GM10248 (cell line): ENCODE results near the gene MB.

Experiments
- CTCF ChIA-PET: fragments of 300-600 bp; sonication (Branson Sonifier 250); formaldehyde crosslinking; extraction: SDS; loops from one replicate; lab custom pipeline; 2021; ENCODE audit warnings: antibody characterized with exemption; lab: Yijun Ruan, JAX
- POLR2A ChIA-PET: fragments of 350-650 bp; sonication (Branson Sonifier 250); formaldehyde crosslinking; extraction: SDS; loops from one replicate; lab custom pipeline; 2020; ENCODE audit warnings: antibody characterized with exemption; lab: Yijun Ruan, JAX
- DNase-seq: peaks from one replicate; pipeline ENCODE4 v3.0.0; 2012; ENCODE audit errors: extremely low spot score
- TF ChIP-seq, protein P1 (sequence below): IDR thresholded peaks from 2 replicates; pipeline ENCODE4 v1.5.1; 2012; ENCODE audit warnings: mild to moderate bottlenecking, low read depth; ENCODE audit errors: extremely low read depth, missing control alignments, control extremely low read depth

MB gene

DNA sequence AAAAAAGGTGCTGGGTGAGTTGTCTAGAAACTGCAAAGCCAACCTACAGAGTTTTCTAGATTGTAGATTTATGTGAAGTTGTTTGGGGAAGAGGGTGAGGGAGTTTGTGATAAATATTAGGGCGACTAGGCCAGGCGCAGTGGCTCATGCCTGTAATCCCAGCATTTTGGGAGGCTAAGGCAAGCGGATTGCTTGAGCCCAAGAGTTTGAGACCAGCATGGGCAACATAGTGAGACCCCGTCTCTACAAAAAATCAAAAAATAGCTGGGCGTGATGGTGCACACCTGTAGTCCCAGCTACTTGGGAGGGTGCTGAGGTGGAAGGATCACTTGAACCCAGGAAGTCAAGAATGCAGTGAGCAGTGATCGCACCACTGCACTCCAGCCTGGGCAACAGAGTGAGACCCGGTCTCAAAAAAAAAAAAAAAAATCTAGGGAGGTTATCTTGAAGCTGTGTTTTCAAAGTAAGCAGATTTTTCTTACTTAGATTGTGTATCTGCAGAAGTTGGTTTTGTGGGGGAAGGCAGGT lies 32.0 kb upstream of the MB start:
- ChIA-PET CTCF (interaction anchor here (1.6 to 2.7 kb wide), 5 partner anchors 14 to 416 kb away, joined by 6 to 10 read pairs (median 8); no protein-coding TSS in a partner anchor), POLR2A (no interaction called here)
- no peak for DNase-seq
- TF ChIP-seq, protein P1, sequence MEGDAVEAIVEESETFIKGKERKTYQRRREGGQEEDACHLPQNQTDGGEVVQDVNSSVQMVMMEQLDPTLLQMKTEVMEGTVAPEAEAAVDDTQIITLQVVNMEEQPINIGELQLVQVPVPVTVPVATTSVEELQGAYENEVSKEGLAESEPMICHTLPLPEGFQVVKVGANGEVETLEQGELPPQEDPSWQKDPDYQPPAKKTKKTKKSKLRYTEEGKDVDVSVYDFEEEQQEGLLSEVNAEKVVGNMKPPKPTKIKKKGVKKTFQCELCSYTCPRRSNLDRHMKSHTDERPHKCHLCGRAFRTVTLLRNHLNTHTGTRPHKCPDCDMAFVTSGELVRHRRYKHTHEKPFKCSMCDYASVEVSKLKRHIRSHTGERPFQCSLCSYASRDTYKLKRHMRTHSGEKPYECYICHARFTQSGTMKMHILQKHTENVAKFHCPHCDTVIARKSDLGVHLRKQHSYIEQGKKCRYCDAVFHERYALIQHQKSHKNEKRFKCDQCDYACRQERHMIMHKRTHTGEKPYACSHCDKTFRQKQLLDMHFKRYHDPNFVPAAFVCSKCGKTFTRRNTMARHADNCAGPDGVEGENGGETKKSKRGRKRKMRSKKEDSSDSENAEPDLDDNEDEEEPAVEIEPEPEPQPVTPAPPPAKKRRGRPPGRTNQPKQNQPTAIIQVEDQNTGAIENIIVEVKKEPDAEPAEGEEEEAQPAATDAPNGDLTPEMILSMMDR: no peak

DNA sequence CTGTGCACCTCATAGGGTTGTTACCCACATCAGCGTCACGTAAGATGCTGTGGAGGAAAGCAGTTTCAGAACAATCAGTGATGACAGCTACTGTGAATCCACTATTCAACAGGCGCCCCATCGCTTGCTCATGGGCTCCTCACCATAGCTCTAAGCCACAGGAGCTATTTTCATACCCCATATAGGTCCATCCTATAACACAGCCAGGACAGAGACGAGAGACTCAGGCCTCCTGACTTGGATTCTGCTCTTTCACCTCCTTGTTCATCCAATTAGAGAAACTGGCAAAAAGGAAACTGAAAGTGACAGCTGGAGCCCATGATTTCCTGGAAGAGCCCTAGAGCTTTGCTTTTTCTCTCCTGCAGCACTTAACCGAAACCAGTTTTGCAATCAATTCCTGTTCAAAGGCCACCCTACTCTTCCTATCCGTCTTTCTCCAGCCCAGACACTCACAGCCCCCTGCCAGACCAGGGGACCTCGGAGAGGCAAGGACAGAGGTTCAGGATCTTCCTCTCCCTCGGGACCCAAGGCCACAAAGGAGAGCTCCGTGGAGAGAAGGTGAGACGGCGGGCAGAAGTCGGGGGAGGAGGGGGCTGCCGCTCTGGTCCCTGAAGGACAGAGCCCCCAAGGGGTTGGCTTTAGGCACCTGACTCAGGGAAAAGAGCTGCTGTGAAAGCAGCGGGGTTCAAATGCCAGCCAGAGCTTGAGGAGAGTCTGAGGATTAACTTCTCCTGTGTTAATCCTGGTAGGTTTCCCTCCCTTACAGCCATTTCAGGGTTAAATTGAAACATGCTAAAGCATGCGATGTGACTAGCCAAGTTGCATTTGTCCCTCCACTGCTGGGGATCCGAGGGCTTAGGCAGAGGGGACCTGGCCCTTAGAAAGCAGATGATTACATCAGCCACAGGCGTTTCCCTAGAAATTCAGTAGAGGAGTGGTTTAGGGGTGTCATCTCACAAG lies 31.2 kb upstream of the MB start, which contains the start of gene APOL6:
Gene APOL6 (plus strand): TSS at position 381 of the 960 bp plus-strand sequence. CDS start 7,980 bp downstream, outside the sequence.
- DNase-seq: peak; percentile 59
- ChIA-PET POLR2A (interaction anchor here (0.7 kb wide), 1 partner anchor 230 kb away, joined by 5 read pairs; no protein-coding TSS in a partner anchor), CTCF (interaction anchor here (0.8 to 2.7 kb wide), 7 partner anchors 11 to 417 kb away, joined by 3 to 10 read pairs (median 7); no protein-coding TSS in a partner anchor)
- TF ChIP-seq, protein P1: no peak

DNA sequence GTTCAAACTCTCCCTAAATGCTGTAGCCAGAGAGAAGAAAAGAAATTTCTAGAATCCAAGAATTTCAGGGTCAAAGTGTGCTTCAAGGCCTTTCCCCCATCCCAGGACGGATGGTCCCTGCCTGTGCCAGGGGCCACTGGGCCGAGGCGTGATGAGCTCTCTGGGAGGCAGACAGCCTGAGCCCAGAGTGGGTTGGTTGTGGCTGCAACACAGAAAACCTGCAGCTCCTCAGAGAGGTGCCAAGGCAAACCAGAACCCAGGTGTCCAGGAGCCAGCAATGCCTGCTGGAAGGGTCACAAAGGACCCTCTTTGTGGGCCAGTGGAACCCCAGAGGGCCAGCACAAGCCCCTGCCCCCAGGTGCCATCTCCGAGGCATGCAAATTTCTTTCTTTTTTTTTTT lies 28.5 kb upstream of the MB start:
- ChIA-PET POLR2A (no interaction called here), CTCF (interaction anchor here (1.9 kb wide), 1 partner anchor 18 kb away, joined by 4 read pairs; no protein-coding TSS in a partner anchor)
- DNase-seq: no peak
- TF ChIP-seq, protein P1: no peak

DNA sequence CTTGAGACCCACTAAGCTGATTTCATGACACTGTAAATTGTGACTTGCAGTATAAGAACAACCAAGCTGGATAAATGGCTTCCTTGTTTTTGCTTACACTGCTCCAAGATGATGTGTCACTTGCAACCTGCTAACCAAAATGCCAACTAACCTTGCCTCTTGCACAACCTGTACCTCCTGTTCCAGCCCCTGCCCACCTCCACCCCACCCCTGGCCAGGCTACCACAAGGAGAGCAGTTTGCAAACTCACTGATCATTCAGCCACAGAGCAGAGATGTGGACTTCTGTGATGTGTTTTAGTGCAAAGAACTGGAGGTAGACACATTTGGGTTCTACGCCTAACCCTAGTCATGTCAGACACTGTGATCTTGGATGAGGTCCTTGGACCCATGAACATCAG lies 26.9 kb upstream of the MB start:
- DNase-seq: no peak
- CTCF ChIA-PET: interaction anchor here (1.2 to 2.1 kb wide), 2 partner anchors 9 to 13 kb away, joined by 4 to 8 read pairs; no protein-coding TSS in a partner anchor
- TF ChIP-seq, protein P1: no peak
- POLR2A ChIA-PET: no interaction called here

DNA sequence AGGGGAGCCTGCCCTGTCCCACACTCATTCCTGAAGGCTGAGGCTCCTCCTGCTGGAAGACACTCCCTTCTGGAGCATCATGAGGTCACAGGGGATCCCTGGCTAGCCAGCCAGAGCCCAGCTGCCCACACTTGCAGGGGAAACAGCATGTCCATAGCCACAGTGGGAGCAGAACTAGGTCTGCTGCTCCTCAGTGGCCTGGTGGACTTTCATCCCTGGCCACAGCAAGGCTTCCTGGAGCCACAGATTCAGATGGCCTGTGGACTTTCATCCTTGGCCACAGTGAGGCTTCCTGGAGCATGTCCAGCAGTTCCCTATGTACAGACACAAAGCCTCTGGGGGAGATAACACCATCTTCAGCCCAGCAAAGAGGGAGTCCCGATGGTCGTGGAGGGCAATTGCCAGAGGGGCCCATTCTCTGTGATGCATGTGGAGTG lies 25.2 kb upstream of the MB start:
- CTCF ChIA-PET: interaction anchor here (2.1 kb wide), 1 partner anchor 11 kb away, joined by 8 read pairs; no protein-coding TSS in a partner anchor
- DNase-seq: no peak
- POLR2A ChIA-PET: no interaction called here
- TF ChIP-seq, protein P1: no peak

DNA sequence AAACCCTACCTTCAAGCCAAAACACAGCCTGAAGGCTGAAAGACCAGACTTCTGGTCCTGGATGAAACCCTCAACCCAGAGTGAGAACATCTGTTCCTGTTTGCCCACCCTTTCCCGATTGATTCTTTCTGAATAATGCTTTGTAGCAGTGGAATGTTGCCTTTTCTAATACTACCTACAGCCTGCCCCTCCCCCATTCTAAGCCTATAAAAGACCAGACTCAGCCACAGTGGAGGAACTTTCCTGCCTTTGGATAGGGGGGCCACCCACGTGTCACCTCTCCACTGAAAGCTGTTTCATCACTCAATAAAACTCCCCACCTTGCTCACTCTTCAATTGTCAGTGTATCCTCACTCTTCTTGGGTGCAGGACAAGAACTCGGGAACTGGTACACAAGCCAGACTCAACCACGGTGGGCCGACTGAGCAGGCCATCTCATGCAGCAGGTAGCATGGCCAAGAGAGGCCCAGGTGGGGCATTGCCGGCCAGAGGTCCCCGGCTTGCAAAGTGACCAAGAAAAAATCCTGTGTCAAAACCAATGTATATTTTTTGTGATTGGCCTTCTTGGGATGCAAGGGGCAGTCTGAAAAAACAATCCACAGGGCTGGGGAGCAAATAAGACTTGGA lies 24.5 kb upstream of the MB start:
- TF ChIP-seq, protein P1: no peak
- no peak for DNase-seq
- POLR2A ChIA-PET: no interaction called here
- CTCF ChIA-PET: no interaction called here
